SK-N-SH (cell line): Measurements from ENCODE around the gene GRPEL2.

Source experiments
- CTCF ChIP-seq: fragments of 200-600 bp; sonication (generic); IDR thresholded peaks from 2 replicates; pipeline ENCODE4 v1.6.1; 2017; ENCODE audit warnings: antibody characterized with exemption, mild to moderate bottlenecking, moderate library complexity
- EZH2phosphoT487 ChIP-seq: fragments of 200-600 bp; sonication (generic); IDR thresholded peaks from 2 replicates; pipeline ENCODE4 v1.6.1; 2017; ENCODE audit warnings: low read depth, mixed run types, mild to moderate bottlenecking, antibody characterized with exemption, moderate library complexity, borderline replicate concordance
- POLR2AphosphoS5 ChIP-seq: IDR thresholded peaks from 2 replicates; pipeline ENCODE4 v1.6.1; 2012; ENCODE audit warnings: low read depth, low read length
- RAD21 ChIP-seq: IDR thresholded peaks from 2 replicates; pipeline ENCODE4 v1.6.1; 2012; ENCODE audit warnings: mild to moderate bottlenecking, low read length
- SIN3A ChIP-seq: IDR thresholded peaks from 2 replicates; pipeline ENCODE4 v1.6.1; 2012; ENCODE audit warnings: low read depth, mild to moderate bottlenecking, low read length, moderate library complexity, borderline replicate concordance

DNA sequence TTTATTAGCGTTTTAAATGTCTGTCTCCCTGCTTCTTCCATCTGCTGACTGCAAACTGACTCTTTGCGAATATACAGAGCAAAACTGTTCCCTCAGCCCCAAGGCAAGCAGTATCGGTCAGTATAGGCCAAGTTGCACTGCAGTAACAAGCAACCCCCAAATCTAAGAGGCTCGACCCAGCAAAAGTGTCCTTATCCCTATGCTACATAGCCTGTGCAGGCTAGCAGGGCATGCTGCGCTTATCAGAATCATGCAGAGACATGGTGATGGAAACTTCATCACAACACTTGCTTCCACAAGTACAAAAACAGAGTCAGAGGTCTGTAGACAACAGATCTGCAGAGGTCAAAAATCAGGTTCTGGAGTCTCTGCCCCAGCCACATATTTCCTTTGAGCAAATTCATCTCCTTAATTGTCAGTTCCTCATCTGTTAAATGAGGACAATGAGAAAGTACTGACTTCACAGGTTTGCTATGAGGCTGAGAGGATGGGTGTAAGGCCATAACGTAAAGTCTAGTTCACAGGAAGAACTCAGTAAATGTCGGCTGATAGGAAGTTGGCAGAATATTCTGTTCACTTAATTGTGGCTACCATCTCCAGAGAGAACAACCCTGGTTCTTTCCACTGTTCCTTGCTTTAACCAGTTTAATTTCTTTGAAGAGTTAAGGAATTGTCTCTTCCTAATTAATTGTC, 43.3 kb downstream of the GRPEL2 start:
- TF ChIP-seq SIN3A, result no peak
- no peak for TF ChIP-seq CTCF
- no peak for TF ChIP-seq EZH2phosphoT487
- no peak for TF ChIP-seq RAD21
- no peak for TF ChIP-seq POLR2AphosphoS5
